Central memory CD4-positive, alpha-beta T cell (primary cell): ENCODE data around the gene PET100.

Experiments
- DNase-seq: peaks from one replicate; pipeline ENCODE4 v3.0.0; 2022

Gene PET100

GRCh38 chr19:7612282-7613274 is 17.0 kb upstream of the PET100 start:
- DNase-seq, result no peak

- DNase-seq, result no peak
Measured at GRCh38 chr19:7614859-7615741, 14.5 kb upstream of the PET100 start.

- DNase-seq, result no peak
Measured at GRCh38 chr19:7617172-7617571, 12.4 kb upstream of the PET100 start.

- DNase-seq, result no peak
Measured at GRCh38 chr19:7617735-7618134, 11.9 kb upstream of the PET100 start.

GRCh38 chr19:7618348-7618747 is 11.2 kb upstream of the PET100 start:
- DNase-seq, result no peak

- no peak for DNase-seq
Measured at GRCh38 chr19:7618771-7619510, 10.7 kb upstream of the PET100 start.

- DNase-seq, result no peak
Measured at GRCh38 chr19:7619671-7620441, 9.7 kb upstream of the PET100 start.

GRCh38 chr19:7620442-7621412 is 8.9 kb upstream of the PET100 start:
- DNase-seq, result no peak

GRCh38 chr19:7622933-7623685 is 6.5 kb upstream of the PET100 start:
- no peak for DNase-seq

- no peak for DNase-seq
Measured at GRCh38 chr19:7623725-7624603, 5.6 kb upstream of the PET100 start.

GRCh38 chr19:7624810-7625209 is 4.8 kb upstream of the PET100 start:
- DNase-seq, result no peak

- DNase-seq, result no peak
Measured at GRCh38 chr19:7625763-7626372, 3.7 kb upstream of the PET100 start.

GRCh38 chr19:7627166-7627565 is 2.4 kb upstream of the PET100 start:
- no peak for DNase-seq

- no peak for DNase-seq
Measured at GRCh38 chr19:7628589-7629311, 843 bp upstream of the PET100 start.

- no peak for DNase-seq
Measured at GRCh38 chr19:7631577-7631976, 2.0 kb downstream of the PET100 start.

- DNase-seq, result no peak
Measured at GRCh38 chr19:7632340-7633203, 3.0 kb downstream of the PET100 start.

- no peak for DNase-seq
Measured at GRCh38 chr19:7633698-7634097, 4.1 kb downstream of the PET100 start, which contains the start of gene PCP2. PCP2 (minus strand) TSS chr19:7633719; CDS start chr19:7633457, 262 bp downstream.
